Dermis blood vessel endothelial cell (primary cell): ENCODE results near the gene ERBIN. TPM values are rescaled to one million over a fixed set of nuclear protein-coding genes. Genes with fewer than 3 reads are reported as not detected.

Source experiments
- total RNA-seq: library from RNA; depleted of rRNA; stranded (reverse); fragments of >200 nt; gene quantifications from 2 replicates; pipeline ENCODE4 v1.2.3, GENCODE V29; 2014

ERBIN gene
- total RNA-seq, 1 donor from 2014 or later: 71.6 TPM

Other genes starting within 250 kb of the ERBIN start
- gene SGTB, start 204.5 kb upstream of the ERBIN start, total RNA-seq: 12.1 and 20.1 TPM in 2 replicates
- 40.2 and 78.3 TPM in 2 replicates for gene NLN, start 204.4 kb upstream of the ERBIN start, total RNA-seq
- gene SREK1, start 217.7 kb downstream of the ERBIN start, total RNA-seq: 55.8 and 83.4 TPM in 2 replicates